22Rv1 (cell line): ENCODE results near the gene SLC12A2.

Source experiments
- H3K27ac ChIP-seq: fragments of 450-650 bp; 2 replicates; pipeline ENCODE4 v1.5.1; 2017
- ZFX ChIP-seq: fragments of 450-650 bp; IDR thresholded peaks from 2 replicates; pipeline ENCODE4 v1.6.1; 2017; ENCODE audit warnings: antibody characterized with exemption, borderline replicate concordance
- TF ChIP-seq, protein P1 (sequence below): fragments of 450-650 bp; IDR thresholded peaks from 2 replicates; pipeline ENCODE4 v1.5.1; 2017; ENCODE audit warnings: mild to moderate bottlenecking

Gene SLC12A2

DNA sequence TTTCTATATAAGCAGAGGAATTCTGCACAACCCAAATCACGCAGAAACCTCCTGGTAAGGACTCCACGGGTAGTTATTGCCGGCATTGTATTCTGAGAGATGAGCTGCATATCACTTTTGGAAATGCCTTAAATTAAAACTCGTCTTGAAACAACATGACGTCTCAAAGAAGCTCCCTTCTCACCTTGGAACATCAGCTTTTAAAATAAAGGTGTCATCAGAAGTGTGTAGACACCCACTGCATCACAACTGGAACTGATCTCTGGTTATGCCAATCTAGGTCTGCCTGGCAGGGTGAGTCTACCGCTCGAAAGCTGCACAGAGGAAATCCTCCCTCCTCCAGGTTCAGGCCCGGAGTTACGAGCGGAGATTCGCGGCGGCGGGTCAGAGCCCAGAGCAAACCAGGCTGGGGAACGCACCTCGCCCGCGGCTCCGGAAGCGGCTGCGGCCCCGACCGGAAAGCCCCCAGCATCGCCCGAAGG is 974 bp upstream of the SLC12A2 start:
- TF ChIP-seq, protein P1, sequence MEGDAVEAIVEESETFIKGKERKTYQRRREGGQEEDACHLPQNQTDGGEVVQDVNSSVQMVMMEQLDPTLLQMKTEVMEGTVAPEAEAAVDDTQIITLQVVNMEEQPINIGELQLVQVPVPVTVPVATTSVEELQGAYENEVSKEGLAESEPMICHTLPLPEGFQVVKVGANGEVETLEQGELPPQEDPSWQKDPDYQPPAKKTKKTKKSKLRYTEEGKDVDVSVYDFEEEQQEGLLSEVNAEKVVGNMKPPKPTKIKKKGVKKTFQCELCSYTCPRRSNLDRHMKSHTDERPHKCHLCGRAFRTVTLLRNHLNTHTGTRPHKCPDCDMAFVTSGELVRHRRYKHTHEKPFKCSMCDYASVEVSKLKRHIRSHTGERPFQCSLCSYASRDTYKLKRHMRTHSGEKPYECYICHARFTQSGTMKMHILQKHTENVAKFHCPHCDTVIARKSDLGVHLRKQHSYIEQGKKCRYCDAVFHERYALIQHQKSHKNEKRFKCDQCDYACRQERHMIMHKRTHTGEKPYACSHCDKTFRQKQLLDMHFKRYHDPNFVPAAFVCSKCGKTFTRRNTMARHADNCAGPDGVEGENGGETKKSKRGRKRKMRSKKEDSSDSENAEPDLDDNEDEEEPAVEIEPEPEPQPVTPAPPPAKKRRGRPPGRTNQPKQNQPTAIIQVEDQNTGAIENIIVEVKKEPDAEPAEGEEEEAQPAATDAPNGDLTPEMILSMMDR, result no peak
- no peak for TF ChIP-seq ZFX
- peak overlapping the region; percentile 88 for H3K27ac ChIP-seq

DNA sequence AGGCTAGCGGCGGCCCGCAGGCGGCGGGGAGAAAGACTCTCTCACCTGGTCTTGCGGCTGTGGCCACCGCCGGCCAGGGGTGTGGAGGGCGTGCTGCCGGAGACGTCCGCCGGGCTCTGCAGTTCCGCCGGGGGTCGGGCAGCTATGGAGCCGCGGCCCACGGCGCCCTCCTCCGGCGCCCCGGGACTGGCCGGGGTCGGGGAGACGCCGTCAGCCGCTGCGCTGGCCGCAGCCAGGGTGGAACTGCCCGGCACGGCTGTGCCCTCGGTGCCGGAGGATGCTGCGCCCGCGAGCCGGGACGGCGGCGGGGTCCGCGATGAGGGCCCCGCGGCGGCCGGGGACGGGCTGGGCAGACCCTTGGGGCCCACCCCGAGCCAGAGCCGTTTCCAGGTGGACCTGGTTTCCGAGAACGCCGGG is 253 bp downstream of the SLC12A2 start:
- TF ChIP-seq ZFX, result no peak
- TF ChIP-seq, protein P1, result peak; percentile 32
- peak overlapping the region; percentile 88 for H3K27ac ChIP-seq

DNA sequence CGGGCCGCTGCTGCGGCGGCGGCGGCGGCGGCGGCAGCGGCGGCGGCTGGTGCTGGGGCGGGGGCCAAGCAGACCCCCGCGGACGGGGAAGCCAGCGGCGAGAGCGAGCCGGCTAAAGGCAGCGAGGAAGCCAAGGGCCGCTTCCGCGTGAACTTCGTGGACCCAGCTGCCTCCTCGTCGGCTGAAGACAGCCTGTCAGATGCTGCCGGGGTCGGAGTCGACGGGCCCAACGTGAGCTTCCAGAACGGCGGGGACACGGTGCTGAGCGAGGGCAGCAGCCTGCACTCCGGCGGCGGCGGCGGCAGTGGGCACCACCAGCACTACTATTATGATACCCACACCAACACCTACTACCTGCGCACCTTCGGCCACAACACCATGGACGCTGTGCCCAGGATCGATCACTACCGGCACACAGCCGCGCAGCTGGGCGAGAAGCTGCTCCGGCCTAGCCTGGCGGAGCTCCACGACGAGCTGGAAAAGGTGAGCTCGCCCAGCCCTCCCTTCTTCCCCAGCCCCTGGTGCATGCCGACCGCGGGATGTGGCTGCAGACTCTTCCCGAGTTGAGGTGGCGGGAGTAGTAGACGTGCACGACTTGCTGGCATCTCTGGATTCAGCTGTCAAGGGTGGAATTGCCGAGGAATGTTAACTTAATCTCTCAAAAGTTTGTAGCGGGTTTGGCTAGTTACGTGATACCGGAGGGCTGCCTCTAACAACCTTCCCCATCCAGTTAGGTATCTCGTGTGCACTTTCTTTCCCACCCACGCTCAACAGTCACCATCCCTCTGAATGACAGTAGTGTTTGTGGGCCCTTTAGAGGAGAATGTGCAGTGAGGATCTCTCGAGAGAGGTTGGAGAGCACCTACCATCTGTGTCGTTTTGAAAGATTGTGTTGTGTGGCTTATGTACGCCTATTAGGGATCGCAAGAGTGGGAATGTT is 932 bp downstream of the SLC12A2 start:
- no peak for TF ChIP-seq ZFX
- TF ChIP-seq, protein P1, result no peak
- peak overlapping the region; percentile 88 for H3K27ac ChIP-seq

DNA sequence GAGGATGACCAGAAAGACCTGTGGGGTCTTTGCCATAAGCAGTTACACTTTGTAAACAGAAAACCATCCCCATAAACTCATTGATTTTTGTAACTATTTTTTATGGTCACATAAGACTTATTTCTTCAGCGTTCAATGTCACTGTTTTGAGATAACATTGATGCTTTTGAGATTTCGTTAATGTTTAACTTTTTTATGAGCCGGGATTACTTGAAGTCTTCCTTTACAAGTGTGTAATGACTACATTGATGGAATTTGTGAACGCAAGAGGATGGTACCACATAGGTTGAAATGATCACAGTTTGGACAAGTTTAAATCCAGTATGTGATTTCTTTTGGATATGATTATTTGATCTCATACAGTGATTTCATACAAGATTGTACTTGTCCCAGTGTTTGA is 1.8 kb downstream of the SLC12A2 start:
- peak overlapping the region; percentile 88 for H3K27ac ChIP-seq
- TF ChIP-seq, protein P1, result no peak
- TF ChIP-seq ZFX, result no peak

DNA sequence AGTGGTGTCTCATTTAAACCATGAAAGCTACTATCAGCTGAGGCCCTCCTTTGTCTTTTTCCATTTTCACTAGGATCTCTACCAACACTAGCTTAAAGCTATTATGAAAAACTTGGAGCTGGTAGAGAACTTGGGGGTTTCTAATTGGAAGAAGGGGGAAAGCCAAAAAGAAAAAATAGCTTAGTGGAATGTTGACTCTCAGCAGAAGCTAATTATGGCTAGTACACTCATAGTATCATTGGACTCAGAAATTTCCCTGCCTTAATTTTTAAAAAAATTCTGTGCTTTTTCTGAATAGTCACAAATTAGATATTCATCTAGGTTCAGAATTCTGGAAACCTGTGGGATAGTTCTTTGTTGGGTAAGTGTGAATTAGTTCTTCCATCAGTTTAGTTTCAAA is 8.0 kb downstream of the SLC12A2 start:
- TF ChIP-seq ZFX, result no peak
- TF ChIP-seq, protein P1, result no peak
- H3K27ac ChIP-seq, result no peak overlapping the region

- no peak overlapping the region for H3K27ac ChIP-seq
- TF ChIP-seq, protein P1, result no peak
- no peak for TF ChIP-seq ZFX
Observed at GRCh38 chr5:128092144-128092543, 8.6 kb downstream of the SLC12A2 start.

GRCh38 chr5:128093368-128093767 is 9.8 kb downstream of the SLC12A2 start:
- no peak for TF ChIP-seq ZFX
- TF ChIP-seq, protein P1, result no peak
- H3K27ac ChIP-seq, result no peak overlapping the region
